ENCODE data around the gene RTRAF. TPM values are rescaled to one million over a fixed set of nuclear protein-coding genes. Genes with fewer than 3 reads are reported as not detected.

RTRAF gene
- total RNA-seq, 1 experiment from 2014 or later = 93.7 TPM

DNA sequence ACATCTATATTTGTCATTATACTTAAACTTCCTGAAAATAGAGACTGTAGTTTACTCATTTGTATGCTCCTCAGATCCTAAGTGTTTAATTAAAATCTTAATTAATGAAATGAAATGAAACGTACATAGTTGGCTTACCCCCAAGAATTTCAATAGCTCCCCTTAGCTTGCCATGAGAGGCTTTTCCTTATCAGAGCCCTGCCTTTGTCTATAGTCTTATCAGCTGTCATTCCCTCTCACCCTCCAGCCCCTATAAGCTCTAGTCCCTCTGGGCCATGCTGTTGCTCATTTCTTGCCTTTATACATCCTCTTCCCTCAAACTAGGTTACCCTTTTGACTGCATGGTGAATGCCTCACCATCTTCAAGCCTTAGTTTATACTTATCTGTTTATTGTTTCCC, 1.1 kb upstream of the RTRAF start:
- ATAC-seq = no peak
- TF ChIP-seq SIN3A (IDR thresholded peaks at IDR 0.05; ENCODE audit: borderline replicate concordance, insufficient read depth, low read depth, low read length) (no peak), TCF7L2 (IDR thresholded peaks at IDR 0.05; ENCODE audit: low read depth, low read length) (no peak), POLR2AphosphoS5 (IDR thresholded peaks at IDR 0.05; ENCODE audit: low read depth, low read length) (no peak)
- TF ChIP-seq, protein P1, sequence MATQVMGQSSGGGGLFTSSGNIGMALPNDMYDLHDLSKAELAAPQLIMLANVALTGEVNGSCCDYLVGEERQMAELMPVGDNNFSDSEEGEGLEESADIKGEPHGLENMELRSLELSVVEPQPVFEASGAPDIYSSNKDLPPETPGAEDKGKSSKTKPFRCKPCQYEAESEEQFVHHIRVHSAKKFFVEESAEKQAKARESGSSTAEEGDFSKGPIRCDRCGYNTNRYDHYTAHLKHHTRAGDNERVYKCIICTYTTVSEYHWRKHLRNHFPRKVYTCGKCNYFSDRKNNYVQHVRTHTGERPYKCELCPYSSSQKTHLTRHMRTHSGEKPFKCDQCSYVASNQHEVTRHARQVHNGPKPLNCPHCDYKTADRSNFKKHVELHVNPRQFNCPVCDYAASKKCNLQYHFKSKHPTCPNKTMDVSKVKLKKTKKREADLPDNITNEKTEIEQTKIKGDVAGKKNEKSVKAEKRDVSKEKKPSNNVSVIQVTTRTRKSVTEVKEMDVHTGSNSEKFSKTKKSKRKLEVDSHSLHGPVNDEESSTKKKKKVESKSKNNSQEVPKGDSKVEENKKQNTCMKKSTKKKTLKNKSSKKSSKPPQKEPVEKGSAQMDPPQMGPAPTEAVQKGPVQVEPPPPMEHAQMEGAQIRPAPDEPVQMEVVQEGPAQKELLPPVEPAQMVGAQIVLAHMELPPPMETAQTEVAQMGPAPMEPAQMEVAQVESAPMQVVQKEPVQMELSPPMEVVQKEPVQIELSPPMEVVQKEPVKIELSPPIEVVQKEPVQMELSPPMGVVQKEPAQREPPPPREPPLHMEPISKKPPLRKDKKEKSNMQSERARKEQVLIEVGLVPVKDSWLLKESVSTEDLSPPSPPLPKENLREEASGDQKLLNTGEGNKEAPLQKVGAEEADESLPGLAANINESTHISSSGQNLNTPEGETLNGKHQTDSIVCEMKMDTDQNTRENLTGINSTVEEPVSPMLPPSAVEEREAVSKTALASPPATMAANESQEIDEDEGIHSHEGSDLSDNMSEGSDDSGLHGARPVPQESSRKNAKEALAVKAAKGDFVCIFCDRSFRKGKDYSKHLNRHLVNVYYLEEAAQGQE (IDR thresholded peaks at IDR 0.05; ENCODE audit: insufficient read depth in 1 of 2, low read depth in 2 of 2, low read length in 1 of 2) = no peak
- TF ChIP-seq, protein P2, sequence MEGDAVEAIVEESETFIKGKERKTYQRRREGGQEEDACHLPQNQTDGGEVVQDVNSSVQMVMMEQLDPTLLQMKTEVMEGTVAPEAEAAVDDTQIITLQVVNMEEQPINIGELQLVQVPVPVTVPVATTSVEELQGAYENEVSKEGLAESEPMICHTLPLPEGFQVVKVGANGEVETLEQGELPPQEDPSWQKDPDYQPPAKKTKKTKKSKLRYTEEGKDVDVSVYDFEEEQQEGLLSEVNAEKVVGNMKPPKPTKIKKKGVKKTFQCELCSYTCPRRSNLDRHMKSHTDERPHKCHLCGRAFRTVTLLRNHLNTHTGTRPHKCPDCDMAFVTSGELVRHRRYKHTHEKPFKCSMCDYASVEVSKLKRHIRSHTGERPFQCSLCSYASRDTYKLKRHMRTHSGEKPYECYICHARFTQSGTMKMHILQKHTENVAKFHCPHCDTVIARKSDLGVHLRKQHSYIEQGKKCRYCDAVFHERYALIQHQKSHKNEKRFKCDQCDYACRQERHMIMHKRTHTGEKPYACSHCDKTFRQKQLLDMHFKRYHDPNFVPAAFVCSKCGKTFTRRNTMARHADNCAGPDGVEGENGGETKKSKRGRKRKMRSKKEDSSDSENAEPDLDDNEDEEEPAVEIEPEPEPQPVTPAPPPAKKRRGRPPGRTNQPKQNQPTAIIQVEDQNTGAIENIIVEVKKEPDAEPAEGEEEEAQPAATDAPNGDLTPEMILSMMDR (IDR thresholded peaks at IDR 0.05) = no peak
- no peak for DNase-seq (ENCODE audit: low read depth, low spot score)
- in situ Hi-C loops (cut with HindIII; ENCODE audit: low pct_unique_long_range_greater_than_20kb, low sequenced_read_pairs) (no loop called here), intact Hi-C loops (cut with micrococcal nuclease; ENCODE audit: unreplicated experiment) (loop anchor here (10.0 kb wide), 1 partner anchor 173 kb away; no protein-coding TSS in a partner anchor)
- peaks cover 15% of the 10 kb centered on the region for H3K36me3 ChIP-seq (ENCODE audit: control insufficient read depth, insufficient read depth, low read length)
- H3K27me3 ChIP-seq (ENCODE audit: control insufficient read depth, insufficient read depth, low read length) = no peaks in the 10 kb centered on the region; the same call in 1 of the 2 replicates
- POLR2A ChIA-PET = no interaction called here
- H3K9me3 ChIP-seq (ENCODE audit: control insufficient read depth, insufficient read depth, low read depth, low read length) = no peaks in the 10 kb centered on the region
- H3K27ac ChIP-seq (ENCODE audit: low read length) = peak overlapping the region; percentile 84
- peaks cover 12% of the 10 kb centered on the region for H3K4me1 ChIP-seq (ENCODE audit: control insufficient read depth, insufficient read depth, low read length)
- no TSS peak for BruUV-seq (replicated peaks)
- peak overlapping the region in 1 of 2 experiments; percentile 94; a peak in 3 of 4 replicates for H3K4me3 ChIP-seq (ENCODE audit: low read depth in 2 of 2, low read length in 2 of 2)
- CTCF ChIA-PET = no interaction called here

DNA sequence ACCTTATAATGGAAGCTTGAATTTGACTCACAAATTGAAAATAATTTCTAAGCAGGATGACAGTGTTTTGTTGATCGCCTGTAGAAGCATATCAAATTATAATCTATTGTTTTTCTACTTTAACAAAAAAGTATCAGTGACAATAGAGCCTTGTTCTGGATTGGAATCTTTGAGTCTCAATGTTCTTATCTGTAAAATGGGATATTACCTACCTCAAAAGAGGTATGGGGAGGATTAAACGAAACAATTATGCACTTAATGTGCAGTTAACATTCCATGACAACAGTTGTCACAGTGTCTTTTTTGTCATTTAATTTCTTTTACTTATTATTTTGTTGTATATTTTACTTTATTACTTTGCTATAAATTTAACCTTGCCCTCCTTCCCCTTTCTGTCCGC, 1.1 kb downstream of the RTRAF start:
- DNase-seq (ENCODE audit: low read depth, low spot score) = no peak
- ChIA-PET POLR2A (no interaction called here), CTCF (no interaction called here)
- intact Hi-C loops (cut with micrococcal nuclease; ENCODE audit: unreplicated experiment) (no loop called here), in situ Hi-C loops (cut with HindIII; ENCODE audit: low pct_unique_long_range_greater_than_20kb, low sequenced_read_pairs) (no loop called here)
- no TSS peak for BruUV-seq (replicated peaks)
- no peaks in the 10 kb centered on the region for H3K9me3 ChIP-seq (ENCODE audit: control insufficient read depth, insufficient read depth, low read depth, low read length)
- H3K27ac ChIP-seq (ENCODE audit: low read length) = peak overlapping the region; percentile 91
- ATAC-seq = no peak
- peaks cover 20% of the 10 kb centered on the region for H3K36me3 ChIP-seq (ENCODE audit: control insufficient read depth, insufficient read depth, low read length)
- TF ChIP-seq, protein P2 (IDR thresholded peaks at IDR 0.05) = no peak
- TF ChIP-seq SIN3A (IDR thresholded peaks at IDR 0.05; ENCODE audit: borderline replicate concordance, insufficient read depth, low read depth, low read length) (no peak), POLR2AphosphoS5 (IDR thresholded peaks at IDR 0.05; ENCODE audit: low read depth, low read length) (no peak), TCF7L2 (IDR thresholded peaks at IDR 0.05; ENCODE audit: low read depth, low read length) (no peak)
- TF ChIP-seq, protein P1 (IDR thresholded peaks at IDR 0.05; ENCODE audit: insufficient read depth in 1 of 2, low read depth in 2 of 2, low read length in 1 of 2) = no peak
- H3K4me1 ChIP-seq (ENCODE audit: control insufficient read depth, insufficient read depth, low read length) = peaks cover 12% of the 10 kb centered on the region
- peak overlapping the region; percentile 94 to 98 for H3K4me3 ChIP-seq (ENCODE audit: low read depth in 2 of 2, low read length in 2 of 2)
- no peaks in the 10 kb centered on the region for H3K27me3 ChIP-seq (ENCODE audit: control insufficient read depth, insufficient read depth, low read length)
